IMR-90 (cell line): ENCODE results near the gene STX8. TPM values are rescaled to one million over a fixed set of nuclear protein-coding genes. Genes with fewer than 3 reads are reported as not detected.

Experiments
- ATAC-seq: fragments of 200-7000 bp; cut with Tn5 transposase; 2 replicates; pipeline ENCODE4 v1.9.1; 2020; ENCODE audit warnings: low read depth, mild to moderate bottlenecking, moderate library complexity
- BruUV-seq: library from RNA; stranded (reverse); fragments of 400-500 nt; replicated peaks from 2 replicates; lab custom pipeline; 2021; lab: Mats Ljungman, UMichigan
- CTCF ChIA-PET: fragments of 300-600 bp; formaldehyde crosslinking; extraction: SDS; loops from one replicate; lab custom pipeline; 2021; ENCODE audit warnings: antibody characterized with exemption; lab: Yijun Ruan, JAX
- POLR2A ChIA-PET: fragments of 300-600 bp; sonication (Branson Sonifier 250); formaldehyde crosslinking; loops from one replicate; lab custom pipeline; 2022; ENCODE audit warnings: antibody characterized with exemption; ENCODE audit not compliant: unreplicated experiment; lab: Charles Lee
- DNase-seq: peaks from one replicate; pipeline ENCODE4 v3.0.0; 2013
- H2AFZ ChIP-seq: replicated peaks from 2 replicates; pipeline ENCODE3; 2013; ENCODE audit warnings: low read length, mild to moderate bottlenecking; ENCODE audit not compliant: poor library complexity
- H2AK5ac ChIP-seq: 2 replicates; pipeline ENCODE4 v1.6.1; 2013; ENCODE audit warnings: low read depth, low read length, inconsistent platforms
- H2AK9ac ChIP-seq: replicated peaks from 2 replicates; pipeline ENCODE3; 2013; ENCODE audit warnings: mild to moderate bottlenecking, low read depth, low read length, moderate library complexity; ENCODE audit not compliant: poor library complexity
- H2BK120ac ChIP-seq: 2 replicates; pipeline ENCODE4 v1.6.1; 2013; ENCODE audit warnings: low read depth, low read length, inconsistent platforms
- H2BK15ac ChIP-seq: 3 replicates; pipeline ENCODE4 v1.6.1; 2013; ENCODE audit warnings: low read depth, low read length, inconsistent platforms
- H2BK20ac ChIP-seq: 2 replicates; pipeline ENCODE4 v1.6.1; 2013; ENCODE audit warnings: low read depth, mild to moderate bottlenecking, inconsistent platforms, low read length, moderate library complexity
- H2BK5ac ChIP-seq: 2 replicates; pipeline ENCODE4 v1.6.1; 2013; ENCODE audit warnings: mild to moderate bottlenecking, low read depth, low read length, inconsistent platforms; ENCODE audit not compliant: poor library complexity, severe bottlenecking
- H3K14ac ChIP-seq: replicated peaks from 2 replicates; pipeline ENCODE4 v1.6.1; 2013; ENCODE audit warnings: low read depth, low read length, inconsistent platforms
- H3K18ac ChIP-seq: 2 replicates; pipeline ENCODE4 v1.6.1; 2013; ENCODE audit warnings: low read depth, low read length, control low read depth
- H3K23ac ChIP-seq: 2 replicates; pipeline ENCODE4 v1.6.1; 2013; ENCODE audit warnings: low read depth, low read length, inconsistent platforms
- H3K27ac ChIP-seq: 2 replicates; pipeline ENCODE4 v1.5.1; 2013; ENCODE audit warnings: mild to moderate bottlenecking, control low read depth, low read length; ENCODE audit not compliant: insufficient read depth
- H3K27me3 ChIP-seq: 2 replicates; pipeline ENCODE4 v1.6.1; 2013; ENCODE audit warnings: low read length; ENCODE audit not compliant: control insufficient read depth, insufficient read depth
- H3K36me3 ChIP-seq: 2 replicates; pipeline ENCODE4 v1.6.1; 2013; ENCODE audit warnings: low read length, mixed read lengths; ENCODE audit not compliant: control insufficient read depth, insufficient read depth
- H3K4ac ChIP-seq: 2 replicates; pipeline ENCODE4 v1.6.1; 2013; ENCODE audit warnings: low read depth, low read length, inconsistent platforms
- H3K4me1 ChIP-seq: 2 replicates; pipeline ENCODE4 v1.6.1; 2013; ENCODE audit warnings: low read length, mixed read lengths; ENCODE audit not compliant: control insufficient read depth, insufficient read depth
- H3K4me2 ChIP-seq: 2 replicates; pipeline ENCODE4 v1.6.1; 2013; ENCODE audit warnings: low read depth, mild to moderate bottlenecking, control low read depth, low read length, moderate library complexity
- H3K4me3 ChIP-seq: 2 replicates; pipeline ENCODE4 v1.5.1; 2013; ENCODE audit warnings: low read depth, mild to moderate bottlenecking, control low read depth, low read length, moderate library complexity; ENCODE audit not compliant: insufficient read depth
- H3K56ac ChIP-seq: 2 replicates; pipeline ENCODE4 v1.6.1; 2013; ENCODE audit warnings: low read length, inconsistent platforms; ENCODE audit not compliant: insufficient read depth; ENCODE audit errors: extremely low read depth
- H3K79me1 ChIP-seq, 2 experiments: 2 replicates each; pipeline ENCODE4 v1.6.1; 2013; ENCODE audit warnings: low read length in 2 of 2, inconsistent platforms in 1 of 2, low read depth in 1 of 2
- H3K9ac ChIP-seq: 2 replicates; pipeline ENCODE4 v1.6.1; 2013; ENCODE audit warnings: low read depth, low read length, control low read depth
- H3K9me1 ChIP-seq: 2 replicates; pipeline ENCODE4 v1.6.1; 2013; ENCODE audit warnings: low read length, inconsistent platforms; ENCODE audit not compliant: insufficient read depth
- H3K9me3 ChIP-seq: 2 replicates; pipeline ENCODE4 v1.6.1; 2013; ENCODE audit warnings: low read length; ENCODE audit not compliant: control insufficient read depth, insufficient read depth
- H4K20me1 ChIP-seq: 2 replicates; pipeline ENCODE4 v1.6.1; 2013; ENCODE audit warnings: low read length, inconsistent platforms; ENCODE audit not compliant: insufficient read depth
- H4K5ac ChIP-seq: 2 replicates; pipeline ENCODE4 v1.6.1; 2013; ENCODE audit warnings: mild to moderate bottlenecking, low read depth, low read length, control low read depth
- H4K8ac ChIP-seq, 2 experiments: 2 replicates each; pipeline ENCODE4 v1.6.1; 2013; ENCODE audit warnings: low read depth in 2 of 2, low read length in 2 of 2, control low read depth in 1 of 2, inconsistent platforms in 1 of 2
- H4K91ac ChIP-seq: 2 replicates; pipeline ENCODE4 v1.6.1; 2013; ENCODE audit warnings: low read depth, low read length, inconsistent platforms; ENCODE audit not compliant: insufficient read depth
- BHLHE40 ChIP-seq: fragments of 150-350 bp; IDR thresholded peaks from 2 replicates; pipeline ENCODE4 v1.6.1; 2016; ENCODE audit warnings: mild to moderate bottlenecking, low read depth, low read length
- CEBPB ChIP-seq: IDR thresholded peaks from 2 replicates; pipeline ENCODE4 v1.6.1; 2012; ENCODE audit warnings: low read depth, low read length, improper control_type of control experiment
- CTCF ChIP-seq: conservative IDR thresholded peaks from 2 replicates; pipeline ENCODE4 v1.5.1; 2012; ENCODE audit warnings: mild to moderate bottlenecking, low read depth, low read length, improper control_type of control experiment
- WGBS, 2 experiments: methylation state at CpG; one replicate each; pipeline versions ENCODE4 v1.1.5 to v1.1.7; 2013; ENCODE audit warnings: missing lambda C conversion rate in 2 of 2; ENCODE audit not compliant: insufficient read length in 1 of 2; ENCODE audit errors: extremely low coverage in 2 of 2; 5-methylcytosine and 5-hydroxymethylcytosine counted together
- dilution Hi-C: fragments of 300-500 bp; cut with HindIII; formaldehyde crosslinking; loops from one replicate; pipeline ENCODE4 v1.14.3; 2018; ENCODE audit warnings: low sequenced_read_pairs; ENCODE audit not compliant: unreplicated experiment
- in situ Hi-C: fragments of 300-500 bp; cut with MboI; formaldehyde crosslinking; loops from 3 replicates; pipeline ENCODE4 v1.14.3; 2019; ENCODE audit warnings: low sequenced_read_pairs, inconsistent platforms, mixed read lengths
- intact Hi-C: fragments of 100-400 bp; cut with micrococcal nuclease; formaldehyde crosslinking; loops from 2 replicates; pipeline ENCODE4 v1.10.0; 2022
- polyA plus RNA-seq, 3 experiments: library from polyadenylated mRNA; depleted of rRNA; stranded (reverse); fragments of >200 nt; gene quantifications; 2 replicates each; pipeline ENCODE4 v1.2.3, GENCODE V29; 2012; ENCODE audit warnings: low replicate concordance in 1 of 3
- total RNA-seq: library from RNA; depleted of rRNA; stranded (reverse); fragments of >200 nt; gene quantifications from 2 replicates; pipeline ENCODE4 v1.2.3, GENCODE V29; 2012

The STX8 gene
- total and polyA plus RNA-seq, 2 of the 4 experiments (the other 2 are of a cell fraction): 26.5 to 47.0 TPM

GRCh38 chr17:9445424-9445823, 130.2 kb downstream of the STX8 start:
- no peak overlapping the region for H2AK5ac ChIP-seq
- H3K27ac ChIP-seq: no peak overlapping the region
- H3K56ac ChIP-seq: no peak overlapping the region
- H2AFZ ChIP-seq: no peak overlapping the region
- ATAC-seq (no peak), DNase-seq (no peak)
- WGBS, 2 experiments: no CpG with 5 or more reads among the region's 7 CpGs
- H3K4me1 ChIP-seq: peaks cover 3% of the 10 kb centered on the region; the same call in 1 of the 2 replicates
- H4K91ac ChIP-seq: no peak overlapping the region
- H4K20me1 ChIP-seq: no peaks in the 10 kb centered on the region
- no peak overlapping the region for H2BK5ac ChIP-seq
- no peak overlapping the region for H3K18ac ChIP-seq
- H3K14ac ChIP-seq: no peak overlapping the region
- no peaks in the 10 kb centered on the region for H3K9me3 ChIP-seq
- no peak overlapping the region for H2AK9ac ChIP-seq
- no peaks in the 10 kb centered on the region for H3K9me1 ChIP-seq
- H2BK120ac ChIP-seq: no peak overlapping the region
- dilution Hi-C loops: no loop called here
- in situ Hi-C loops: no loop called here
- no TSS peak for BruUV-seq
- H3K36me3 ChIP-seq: no peaks in the 10 kb centered on the region
- H3K4me3 ChIP-seq: no peak overlapping the region
- no peak overlapping the region for H3K4ac ChIP-seq
- TF ChIP-seq BHLHE40: no peak
- TF ChIP-seq CTCF: no peak
- no peak for TF ChIP-seq CEBPB
- no peak overlapping the region for H3K23ac ChIP-seq
- H3K9ac ChIP-seq: no peak overlapping the region
- intact Hi-C loops: no loop called here
- no peak overlapping the region for H2BK15ac ChIP-seq
- no peaks in the 10 kb centered on the region for H3K79me1 ChIP-seq
- H4K5ac ChIP-seq: no peak overlapping the region
- H3K27me3 ChIP-seq: no peaks in the 10 kb centered on the region
- no peak overlapping the region for H4K8ac ChIP-seq
- no peak overlapping the region for H2BK20ac ChIP-seq
- ChIA-PET CTCF (no interaction called here), POLR2A (no interaction called here)
- no peak overlapping the region for H3K4me2 ChIP-seq
